Glomerular visceral epithelial cell (primary cell): ENCODE data around the gene EIF2B5.
"Not testable (repeated sequence)": the region's sequence is repeated elsewhere in the genome, so short reads cannot be mapped to it uniquely, and the experiment has no call there.

ENCODE experiments used
- DNase-seq: peaks from one replicate; pipeline ENCODE4 v3.0.0-alpha.2; 2016; ENCODE audit errors: extremely low spot score

Gene EIF2B5

DNA sequence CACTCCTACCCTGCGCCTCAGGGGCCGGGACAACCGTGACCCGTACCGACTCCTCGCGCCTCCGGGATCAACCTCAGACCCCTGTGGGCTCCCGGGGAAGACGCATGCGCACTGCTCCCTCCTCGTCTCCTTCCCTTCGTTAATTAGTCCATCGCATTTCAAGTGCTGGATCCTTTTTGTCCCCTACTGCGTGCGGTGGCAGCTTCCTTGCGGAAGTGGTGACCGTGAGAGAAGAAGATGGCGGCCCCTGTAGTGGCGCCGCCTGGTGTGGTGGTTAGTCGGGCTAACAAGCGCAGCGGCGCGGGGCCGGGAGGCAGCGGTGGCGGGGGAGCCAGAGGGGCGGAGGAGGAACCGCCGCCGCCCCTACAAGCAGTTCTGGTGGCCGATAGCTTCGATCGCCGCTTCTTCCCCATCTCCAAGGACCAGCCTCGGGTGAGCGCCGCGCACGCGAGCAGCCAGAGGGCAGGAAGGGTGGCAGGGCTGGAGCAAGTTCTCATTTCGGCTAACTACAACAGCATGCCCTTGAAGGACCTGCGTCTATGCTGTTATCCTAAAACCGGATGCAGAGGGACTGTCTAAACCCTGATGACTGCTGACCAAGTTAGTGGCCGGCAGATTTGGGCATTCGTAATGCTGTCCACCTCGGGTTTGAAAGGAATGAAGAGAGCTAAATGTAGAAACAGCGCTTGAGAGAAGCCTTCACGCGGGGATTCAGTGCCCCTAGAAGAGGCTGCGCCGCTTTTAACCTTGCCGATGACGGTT lies at the start of gene EIF2B5:
EIF2B5 (plus strand) TSS at position 210 of the 762 bp plus-strand sequence; CDS start at position 238, 28 bp downstream.
- DNase-seq, result peak; percentile 87

GRCh38 chr3:184085389-184085852 lies 49.7 kb upstream of the EIF2B5 start:
- DNase-seq, result no peak

- no peak for DNase-seq
These were observed 43.0 kb upstream of the EIF2B5 start for GRCh38 chr3:184092199-184092598.

GRCh38 chr3:184096811-184097383 lies 38.3 kb upstream of the EIF2B5 start, which contains the start of gene HTR3E:
Gene HTR3E (plus strand): TSS chr3:184097064. CDS start chr3:184097530, 466 bp downstream.
- no peak for DNase-seq

DNA sequence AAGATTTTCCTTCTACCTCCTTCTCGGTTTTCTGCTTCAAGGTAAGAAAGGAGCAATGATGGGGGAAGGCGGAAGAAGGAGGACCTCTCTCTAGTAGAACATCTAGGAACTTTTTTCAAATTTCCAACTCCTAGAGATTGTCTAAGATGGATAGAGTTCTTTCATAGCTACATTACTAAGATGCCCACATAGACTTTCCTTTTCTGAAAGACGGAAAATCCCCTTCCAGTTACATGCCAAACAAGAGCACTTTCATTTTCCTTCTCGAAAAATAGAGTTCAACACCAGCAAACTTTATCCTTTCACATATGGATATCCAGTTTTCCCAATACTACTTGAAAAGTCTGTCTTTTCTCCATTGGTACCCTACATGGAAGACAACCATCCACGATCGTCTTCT lies 37.6 kb upstream of the EIF2B5 start:
- no peak for DNase-seq

GRCh38 chr3:184099806-184100686 lies 35.1 kb upstream of the EIF2B5 start:
- no peak for DNase-seq

- peak; percentile 9 for DNase-seq
These were observed 24.8 kb upstream of the EIF2B5 start for GRCh38 chr3:184110316-184110725.

DNA sequence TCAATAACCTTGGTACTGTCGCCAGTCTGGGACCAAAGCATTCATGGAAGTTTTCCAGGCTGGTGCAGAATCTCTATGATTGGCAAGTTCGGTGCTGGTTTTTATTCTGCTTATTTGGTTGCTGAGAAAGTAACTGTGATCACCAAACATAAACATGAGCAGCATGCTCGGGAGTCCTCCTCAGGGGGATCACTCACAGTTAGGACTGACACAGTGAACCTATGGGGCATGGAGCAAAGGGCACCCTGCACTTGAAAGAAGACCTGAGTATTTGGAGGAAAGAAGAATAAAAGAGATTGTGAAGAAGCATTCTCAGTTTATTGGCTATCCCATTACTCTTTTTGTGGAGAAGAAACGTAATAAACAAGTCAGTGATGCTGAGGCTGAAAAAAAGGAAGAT lies 19.1 kb upstream of the EIF2B5 start:
- DNase-seq, result no peak

- no peak for DNase-seq
These were observed 17.5 kb upstream of the EIF2B5 start for GRCh38 chr3:184117636-184118035.

GRCh38 chr3:184121031-184121430 lies 14.1 kb upstream of the EIF2B5 start:
- DNase-seq, result not testable (repeated sequence)

- DNase-seq, result no peak
These were observed 9.2 kb upstream of the EIF2B5 start for GRCh38 chr3:184126006-184126405.

GRCh38 chr3:184129012-184129411 lies 6.1 kb upstream of the EIF2B5 start:
- peak; percentile 16 for DNase-seq

GRCh38 chr3:184132945-184133344 lies 2.2 kb upstream of the EIF2B5 start:
- DNase-seq, result no peak

GRCh38 chr3:184133840-184134745 lies 1.1 kb upstream of the EIF2B5 start:
- DNase-seq, result peak; percentile 75

DNA sequence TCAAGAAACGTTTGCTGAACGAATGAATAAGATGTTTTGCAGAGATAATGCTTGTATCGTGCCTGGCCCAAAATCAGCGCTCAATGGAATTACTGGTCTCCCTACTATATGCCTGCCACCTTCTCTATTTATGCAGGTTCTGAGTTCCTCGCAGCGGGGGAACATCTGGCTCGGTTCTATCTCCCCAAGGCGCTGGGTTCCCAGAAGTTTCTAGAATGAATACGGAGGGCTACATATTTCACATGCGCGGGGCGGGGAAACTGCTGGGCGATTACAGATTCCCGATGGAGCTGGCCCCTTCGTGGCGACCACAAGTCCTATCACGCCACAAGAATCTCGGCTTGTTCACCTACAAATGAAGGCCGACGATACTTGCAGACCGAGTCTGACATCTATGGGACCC lies 411 bp upstream of the EIF2B5 start:
- DNase-seq, result no peak

GRCh38 chr3:184135911-184136260 lies 728 bp downstream of the EIF2B5 start:
- DNase-seq, result no peak

DNA sequence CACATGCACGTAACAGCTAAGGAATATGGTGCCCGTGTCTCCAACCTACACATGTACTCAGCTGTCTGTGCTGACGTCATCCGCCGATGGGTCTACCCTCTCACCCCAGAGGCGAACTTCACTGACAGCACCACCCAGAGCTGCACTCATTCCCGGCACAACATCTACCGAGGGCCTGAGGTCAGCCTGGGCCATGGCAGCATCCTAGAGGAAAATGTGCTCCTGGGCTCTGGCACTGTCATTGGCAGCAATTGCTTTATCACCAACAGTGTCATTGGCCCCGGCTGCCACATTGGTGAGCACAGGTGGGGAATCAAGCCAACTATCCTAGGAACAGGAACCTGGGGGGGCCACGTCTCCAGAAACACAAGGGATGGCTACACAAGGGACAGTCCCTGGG lies 5.3 kb downstream of the EIF2B5 start:
- no peak for DNase-seq

GRCh38 chr3:184142199-184142598 lies 7.0 kb downstream of the EIF2B5 start:
- no peak for DNase-seq

- DNase-seq, result no peak
These were observed 8.2 kb downstream of the EIF2B5 start for GRCh38 chr3:184143327-184143726.

GRCh38 chr3:184144505-184144904 lies 9.3 kb downstream of the EIF2B5 start:
- no peak for DNase-seq

DNA sequence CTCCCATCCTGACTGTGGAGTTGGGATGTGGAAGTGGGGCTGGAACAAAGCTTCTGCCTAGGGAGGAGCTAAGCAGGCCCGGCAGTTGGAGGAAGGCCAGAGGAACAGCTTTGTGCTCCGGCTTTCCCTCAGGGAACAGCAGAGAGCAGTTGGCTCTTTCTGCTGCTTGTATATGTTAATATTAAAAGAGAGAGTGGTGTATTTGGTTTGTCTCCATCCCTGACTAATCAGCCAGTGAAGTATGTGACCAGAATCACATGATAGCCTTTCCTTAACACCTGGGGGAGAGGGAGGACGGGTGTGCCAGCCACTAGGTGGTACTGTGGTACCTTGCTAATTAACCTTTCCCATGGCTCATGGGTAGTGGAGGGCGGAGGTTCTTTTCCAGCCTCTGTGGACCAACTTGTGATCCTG lies 10.0 kb downstream of the EIF2B5 start:
- DNase-seq, result peak; percentile 69
